Measurements from ENCODE around the gene HAUS2. TPM values are rescaled to one million over a fixed set of nuclear protein-coding genes. Genes with fewer than 3 reads are reported as not detected.

HAUS2 gene
- total and polyA plus RNA-seq, 2 of the 4 experiments (the other 2 are of a cell fraction) = 18.4 to 22.4 TPM

- dilution Hi-C loops (cut with HindIII; ENCODE audit: low sequenced_read_pairs, unreplicated experiment) = no loop called here
- H3K18ac ChIP-seq (ENCODE audit: low read depth, low read length) = no peak overlapping the region
- no peak overlapping the region for H2AK9ac ChIP-seq (replicated peaks; ENCODE audit: low read depth, low read length, poor library complexity)
- H2AK5ac ChIP-seq (ENCODE audit: low read depth, low read length) = no peak overlapping the region
- H2BK20ac ChIP-seq (ENCODE audit: low read depth, low read length) = no peak overlapping the region
- intact Hi-C loops (cut with micrococcal nuclease) = no loop called here
- no peak overlapping the region for H4K5ac ChIP-seq (ENCODE audit: low read depth, low read length)
- H3K23ac ChIP-seq (ENCODE audit: low read depth, low read length) = no peak overlapping the region
- no peak overlapping the region for H3K4me3 ChIP-seq (ENCODE audit: insufficient read depth, low read depth, low read length)
- POLR2A ChIA-PET (ENCODE audit: unreplicated experiment) = interaction anchor here (0.5 kb wide), 1 partner anchor 118 kb away, joined by 3 read pairs; no protein-coding TSS in a partner anchor
- H4K8ac ChIP-seq (ENCODE audit: low read depth in 2 of 2, low read length in 2 of 2) = no peak overlapping the region
- no TSS peak for BruUV-seq (replicated peaks)
- no peak overlapping the region for H2BK15ac ChIP-seq (ENCODE audit: low read depth, low read length)
- H3K9me3 ChIP-seq (ENCODE audit: control insufficient read depth, insufficient read depth, low read length) = no peaks in the 10 kb centered on the region
- TF ChIP-seq FOS (IDR thresholded peaks at IDR 0.05; ENCODE audit: low read depth, low read length) (no peak), MAZ (IDR thresholded peaks at IDR 0.05; ENCODE audit: borderline replicate concordance, low read depth, low read length) (no peak), POLR2A (IDR thresholded peaks at IDR 0.05; ENCODE audit: low read depth, low read length) (no peak), RFX5 (IDR thresholded peaks at IDR 0.05; ENCODE audit: low read depth, low read length) (no peak), CEBPB (IDR thresholded peaks at IDR 0.05; ENCODE audit: low read depth, low read length) (no peak), NFE2L2 (IDR thresholded peaks at IDR 0.05; ENCODE audit: low read depth, low read length) (no peak), CTCF (conservative IDR thresholded peaks at IDR 0.05; ENCODE audit: low read depth, low read length) (no peak), ELK1 (IDR thresholded peaks at IDR 0.05; ENCODE audit: borderline replicate concordance, low read depth, low read length) (no peak), BHLHE40 (IDR thresholded peaks at IDR 0.05; ENCODE audit: low read depth, low read length) (no peak), CHD1 (IDR thresholded peaks at IDR 0.05; ENCODE audit: low read depth, low read length) (no peak), RAD21 (IDR thresholded peaks at IDR 0.05; ENCODE audit: low read length) (no peak), MAFK (IDR thresholded peaks at IDR 0.05; ENCODE audit: low read depth, low read length) (no peak)
- TF ChIP-seq, protein P1, sequence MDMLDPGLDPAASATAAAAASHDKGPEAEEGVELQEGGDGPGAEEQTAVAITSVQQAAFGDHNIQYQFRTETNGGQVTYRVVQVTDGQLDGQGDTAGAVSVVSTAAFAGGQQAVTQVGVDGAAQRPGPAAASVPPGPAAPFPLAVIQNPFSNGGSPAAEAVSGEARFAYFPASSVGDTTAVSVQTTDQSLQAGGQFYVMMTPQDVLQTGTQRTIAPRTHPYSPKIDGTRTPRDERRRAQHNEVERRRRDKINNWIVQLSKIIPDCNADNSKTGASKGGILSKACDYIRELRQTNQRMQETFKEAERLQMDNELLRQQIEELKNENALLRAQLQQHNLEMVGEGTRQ (IDR thresholded peaks at IDR 0.05; ENCODE audit: low read depth, low read length) = no peak
- no peak overlapping the region for H3K9ac ChIP-seq (ENCODE audit: low read depth, low read length)
- no peak overlapping the region for H2BK120ac ChIP-seq (ENCODE audit: low read depth, low read length)
- H3K4me2 ChIP-seq (ENCODE audit: low read depth, low read length) = no peak overlapping the region
- in situ Hi-C loops (cut with MboI; ENCODE audit: low sequenced_read_pairs) = no loop called here
- WGBS, 2 experiments (ENCODE audit: extremely low coverage in 2 of 2, insufficient read length in 1 of 2) = 68% methylated on average over 4 of the region's 8 CpGs; no CpG with 5 or more reads in 1 of the 2 experiments
- no peak overlapping the region for H3K14ac ChIP-seq (replicated peaks; ENCODE audit: low read depth, low read length)
- H3K27ac ChIP-seq (ENCODE audit: insufficient read depth, low read length) = no peak overlapping the region
- DNase-seq = no peak
- ATAC-seq (ENCODE audit: low read depth) = no peak
- no peaks in the 10 kb centered on the region for H4K20me1 ChIP-seq (ENCODE audit: insufficient read depth, low read length)
- H2AFZ ChIP-seq (replicated peaks; ENCODE audit: low read length, poor library complexity) = no peak overlapping the region
- H2BK5ac ChIP-seq (ENCODE audit: low read depth, low read length, poor library complexity, severe bottlenecking) = no peak overlapping the region
- peaks cover 7% of the 10 kb centered on the region for H3K9me1 ChIP-seq (ENCODE audit: insufficient read depth, low read length)
- H3K79me1 ChIP-seq (ENCODE audit: low read depth in 1 of 2, low read length in 2 of 2) = peaks cover 0 to 11% of the 10 kb centered on the region in 2 experiments; a peak in 2 of 4 replicates
- no peaks in the 10 kb centered on the region for H3K27me3 ChIP-seq (ENCODE audit: control insufficient read depth, insufficient read depth, low read length)
- no peak overlapping the region for H4K91ac ChIP-seq (ENCODE audit: insufficient read depth, low read depth, low read length)
- H3K4ac ChIP-seq (ENCODE audit: low read depth, low read length) = no peak overlapping the region
- H3K4me1 ChIP-seq (ENCODE audit: control insufficient read depth, insufficient read depth, low read length) = no peaks in the 10 kb centered on the region
- no peaks in the 10 kb centered on the region for H3K36me3 ChIP-seq (ENCODE audit: control insufficient read depth, insufficient read depth, low read length)
- no peak overlapping the region for H3K56ac ChIP-seq (ENCODE audit: extremely low read depth, insufficient read depth, low read length)
- CTCF ChIA-PET = no interaction called here
Measured at GRCh38 chr15:42612367-42612912, 63.8 kb downstream of the HAUS2 start.

Data from IMR-90 (cell line).